CD4-positive, alpha-beta memory T cell (primary cell): Measurements from ENCODE around the gene PCMT1. TPM values are rescaled to one million over a fixed set of nuclear protein-coding genes. Genes with fewer than 3 reads are reported as not detected.

ENCODE experiments used
- CTCF ChIA-PET: fragments of 350-600 bp; sonication (Branson Sonifier 250); formaldehyde crosslinking; loops from one replicate; lab custom pipeline; 2021; ENCODE audit warnings: inconsistent platforms; ENCODE audit not compliant: partially characterized antibody; lab: Charles Lee
- POLR2A ChIA-PET: fragments of 350-600 bp; sonication (Branson Sonifier 250); formaldehyde crosslinking; loops from one replicate; lab custom pipeline; 2021; ENCODE audit not compliant: partially characterized antibody; lab: Charles Lee
- DNase-seq, 5 donors: peaks; one replicate each; pipeline versions ENCODE4 v3.0.0 to v3.0.0-alpha.2; 2020 to 2022; ENCODE audit warnings: mixed read lengths in 1 of 5
- H3K27ac ChIP-seq: one replicate; pipeline ENCODE4 v1.7.0; 2013; ENCODE audit warnings: low read depth, low read length
- H3K27me3 ChIP-seq: 2 replicates; pipeline ENCODE4 v1.7.0; 2013; ENCODE audit warnings: mild to moderate bottlenecking, low read length, moderate library complexity; ENCODE audit not compliant: insufficient read depth
- H3K36me3 ChIP-seq: 2 replicates; pipeline ENCODE4 v1.7.0; 2013; ENCODE audit warnings: mild to moderate bottlenecking, low read length, moderate library complexity; ENCODE audit not compliant: insufficient read depth
- H3K4me1 ChIP-seq: 2 replicates; pipeline ENCODE4 v1.7.0; 2013; ENCODE audit warnings: mild to moderate bottlenecking, low read length, moderate library complexity; ENCODE audit not compliant: insufficient read depth
- H3K4me3 ChIP-seq, 2 donors: one replicate each; pipeline ENCODE4 v1.7.0; 2013; ENCODE audit warnings: low read length in 2 of 2, mild to moderate bottlenecking in 1 of 2
- H3K9me3 ChIP-seq, 2 donors: one replicate each; pipeline ENCODE4 v1.7.0; 2013; ENCODE audit warnings: low read length in 2 of 2, control low read depth in 1 of 2; ENCODE audit not compliant: control insufficient read depth in 1 of 2
- H3K27ac Mint-ChIP-seq, 7 donors: one replicate each; pipeline ENCODE4 v1.8.0; 2020 to 2021; ENCODE audit warnings: mixed read lengths in 7 of 7, mild to moderate bottlenecking in 6 of 7, inconsistent platforms in 3 of 7, moderate library complexity in 3 of 7
- H3K27me3 Mint-ChIP-seq, 2 donors: one replicate each; pipeline ENCODE4 v1.8.0; 2020 to 2021; ENCODE audit warnings: mixed read lengths in 2 of 2
- H3K36me3 Mint-ChIP-seq, 2 donors: one replicate each; pipeline ENCODE4 v1.8.0; 2020 to 2021; ENCODE audit warnings: mixed read lengths in 2 of 2, inconsistent platforms in 1 of 2, mild to moderate bottlenecking in 1 of 2
- H3K4me1 Mint-ChIP-seq, 4 donors: one replicate each; pipeline ENCODE4 v1.8.0; 2020 to 2021; ENCODE audit warnings: mixed read lengths in 4 of 4, mild to moderate bottlenecking in 1 of 4
- H3K4me3 Mint-ChIP-seq, 8 donors: one replicate each; pipeline ENCODE4 v1.8.0; 2020 to 2021; ENCODE audit warnings: mixed read lengths in 8 of 8, mild to moderate bottlenecking in 7 of 8, moderate library complexity in 6 of 8, inconsistent platforms in 3 of 8
- H3K9me3 Mint-ChIP-seq, 8 donors: one replicate each; pipeline ENCODE4 v1.8.0; 2020 to 2021; ENCODE audit warnings: mixed read lengths in 8 of 8, mild to moderate bottlenecking in 5 of 8, inconsistent platforms in 3 of 8, moderate library complexity in 1 of 8
- intact Hi-C: fragments of 100-400 bp; cut with micrococcal nuclease; formaldehyde crosslinking; loops from one replicate; pipeline ENCODE4 v1.15.1; 2023
- polyA plus RNA-seq, 2 donors: library from polyadenylated mRNA; unstranded; fragments of 300-500 nt; fragmentation: Illumina TruSeq; gene quantifications; one replicate each; pipeline ENCODE4 v1.2.3, GENCODE V29; 2021
- total RNA-seq, 2 experiments: library from RNA; stranded (reverse); gene quantifications; one replicate each; pipeline ENCODE4 v1.2.3, GENCODE V29; 2021

Gene PCMT1
- total and polyA plus RNA-seq, 4 experiments from 2014 or later = 50.8 to 196 (median 100) TPM

DNA sequence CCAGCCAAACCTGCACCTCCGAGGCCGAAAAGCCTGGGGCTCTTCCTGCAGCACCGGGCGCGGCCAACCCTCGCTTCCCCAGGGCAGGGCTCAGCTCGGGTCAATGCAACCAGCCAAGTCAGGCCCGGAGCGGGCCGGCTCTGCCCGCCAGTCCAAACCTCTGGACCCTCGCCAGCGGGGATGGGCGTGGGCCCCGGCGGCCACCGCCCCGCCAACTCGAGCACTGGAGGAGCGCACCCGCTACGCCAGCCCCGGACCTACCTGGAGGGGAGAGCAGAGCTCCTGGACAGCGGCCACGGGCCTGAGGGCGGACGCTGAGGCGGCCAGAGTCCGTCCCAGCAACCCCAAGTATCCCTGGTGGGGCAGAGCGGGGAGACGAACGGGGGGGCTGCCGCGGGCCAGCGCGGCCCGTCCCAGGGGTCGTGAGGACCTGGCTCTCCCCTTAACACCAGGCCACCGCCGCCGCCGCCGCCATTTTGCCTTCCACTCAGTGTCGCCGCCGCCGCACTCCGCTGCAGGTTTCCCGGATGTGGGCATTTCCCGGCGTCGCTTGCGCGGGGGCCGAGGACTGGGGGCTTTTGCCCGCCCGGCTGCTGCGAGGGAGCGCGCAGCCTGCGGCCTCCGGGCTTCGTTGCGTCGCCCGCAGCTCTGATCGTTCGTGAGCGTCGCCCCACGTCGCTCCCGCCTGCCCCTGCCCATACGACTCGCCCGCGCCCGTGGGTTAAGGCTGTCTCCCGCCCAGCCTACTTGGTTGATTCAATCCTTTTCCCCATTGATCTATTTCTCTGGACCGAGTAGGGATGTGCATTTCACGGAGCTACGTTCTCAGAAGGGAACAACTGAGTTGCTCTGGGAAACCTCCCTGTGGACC is 31.7 kb upstream of the PCMT1 start, which contains the start of gene LATS1:
LATS1 (minus strand) TSS at position 514 of the 871 bp plus-strand sequence. CDS start 15,975 bp downstream, outside the sequence.
- Histone ChIP-seq H3K27me3 (no peaks in the 10 kb centered on the region), H3K27ac (peak within 1 kb of the TSS; percentile 94), H3K36me3 (no peaks in the 10 kb centered on the region), H3K4me1 (peaks cover 43% of the 10 kb centered on the region), H3K9me3 (no peaks in the 10 kb centered on the region), H3K4me3 (peak within 1 kb of the TSS; percentile 82 to 95)
- ChIA-PET POLR2A (interaction anchor here (0.6 to 4.4 kb wide), 29 partner anchors 8 to 394 kb away, joined by 3 to 82 read pairs (median 4); partner anchors contain the start of genes GINM1, KATNA1, NUP43 and PCMT1), CTCF (interaction anchor here (0.9 to 1.8 kb wide), 3 partner anchors 27 to 172 kb away, joined by 3 to 4 read pairs (median 4); partner anchors contain the start of gene PPIL4)
- intact Hi-C loops = loop anchor here (1.0 to 2.0 kb wide), 5 partner anchors 28 to 208 kb away; partner anchors contain the start of genes KATNA1 and NUP43
- peaks cover 26 to 54% (median 39%) of the 10 kb centered on the region in 4 donors for H3K4me1 Mint-ChIP-seq
- no peaks in the 10 kb centered on the region for H3K27me3 Mint-ChIP-seq
- peaks cover 0 to 18% of the 10 kb centered on the region in 2 donors for H3K36me3 Mint-ChIP-seq
- H3K9me3 Mint-ChIP-seq = no peaks in the 10 kb centered on the region
- peak within 1 kb of the TSS; percentile 95 to 99 (median 97) for H3K27ac Mint-ChIP-seq
- peak; percentile 90 to 93 (median 91) for DNase-seq
- H3K4me3 Mint-ChIP-seq = peak within 1 kb of the TSS; percentile 89 to 98 (median 94)

DNA sequence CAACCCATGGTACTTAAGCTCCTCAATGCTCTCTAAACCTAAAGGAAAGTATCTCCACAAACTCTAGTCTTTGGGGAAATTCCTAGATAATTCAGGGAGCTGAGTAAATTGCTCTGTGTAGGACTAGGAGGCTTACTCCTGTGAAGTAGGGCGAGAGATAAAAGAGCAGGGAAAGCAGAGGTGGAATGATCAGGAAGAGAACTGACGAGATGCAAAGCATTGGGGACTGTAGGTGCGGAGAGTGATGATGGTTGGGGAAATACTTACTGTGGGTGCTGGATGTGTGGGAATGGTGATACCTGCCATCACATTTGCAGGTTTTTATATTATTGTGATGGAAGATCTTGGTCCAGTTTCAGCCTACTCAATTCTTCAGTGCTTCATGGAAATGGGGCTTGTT is 30.0 kb upstream of the PCMT1 start:
- H3K4me3 ChIP-seq = no peak overlapping the region
- no peaks in the 10 kb centered on the region for H3K27me3 Mint-ChIP-seq
- DNase-seq = no peak
- CTCF ChIA-PET = no interaction called here
- H3K9me3 Mint-ChIP-seq = no peaks in the 10 kb centered on the region
- H3K36me3 Mint-ChIP-seq = peaks cover 4 to 19% of the 10 kb centered on the region in 2 donors
- peaks cover 24 to 42% (median 34%) of the 10 kb centered on the region in 4 donors for H3K4me1 Mint-ChIP-seq
- peak overlapping the region in 7 of 8 donors; percentile 30 to 78 (median 40) for H3K4me3 Mint-ChIP-seq
- peaks cover 36% of the 10 kb centered on the region for H3K4me1 ChIP-seq
- H3K36me3 ChIP-seq = no peaks in the 10 kb centered on the region
- no peak overlapping the region for H3K27ac ChIP-seq
- no peaks in the 10 kb centered on the region for H3K27me3 ChIP-seq
- POLR2A ChIA-PET = interaction anchor here (4.4 kb wide), 1 partner anchor 28 kb away, joined by 82 read pairs; the partner anchor contains the start of genes NUP43 and PCMT1
- H3K27ac Mint-ChIP-seq = peak overlapping the region; percentile 29 to 97 (median 47)
- intact Hi-C loops = loop anchor here (2.0 kb wide), 1 partner anchor 71 kb away; the partner anchor contains the start of gene KATNA1
- H3K9me3 ChIP-seq = no peaks in the 10 kb centered on the region

DNA sequence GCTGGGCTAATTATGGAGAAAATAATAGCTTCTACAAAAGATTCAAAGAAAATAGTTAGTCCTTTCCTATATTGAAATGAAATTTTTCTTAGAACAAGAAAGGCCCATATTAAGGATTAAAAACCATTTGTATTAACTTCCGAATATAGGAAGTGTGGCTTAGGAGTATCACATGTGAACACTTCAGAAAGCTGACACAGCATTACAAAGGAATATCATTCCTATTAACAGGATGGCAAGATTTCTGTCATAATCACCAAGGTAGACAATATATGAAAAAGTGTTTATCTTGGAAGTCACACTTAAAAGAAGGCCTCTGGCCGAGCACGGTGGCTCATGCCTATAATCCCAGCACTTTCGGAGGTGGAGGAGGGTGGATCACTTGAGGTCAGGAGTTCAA is 26.3 kb upstream of the PCMT1 start:
- no peak overlapping the region for H3K27ac Mint-ChIP-seq
- H3K4me1 Mint-ChIP-seq = peaks cover 11 to 22% (median 14%) of the 10 kb centered on the region in 4 donors
- H3K27me3 Mint-ChIP-seq = no peaks in the 10 kb centered on the region
- H3K36me3 Mint-ChIP-seq = peaks cover 14 to 25% of the 10 kb centered on the region in 2 donors
- Histone ChIP-seq H3K9me3 (no peaks in the 10 kb centered on the region), H3K36me3 (peaks cover 16% of the 10 kb centered on the region), H3K4me3 (no peak overlapping the region), H3K4me1 (peaks cover 17% of the 10 kb centered on the region), H3K27me3 (no peaks in the 10 kb centered on the region), H3K27ac (no peak overlapping the region)
- H3K9me3 Mint-ChIP-seq = no peaks in the 10 kb centered on the region
- ChIA-PET CTCF (interaction anchor here (0.7 to 1.5 kb wide), 6 partner anchors 22 to 114 kb away, joined by 3 to 5 read pairs (median 4); no protein-coding TSS in a partner anchor), POLR2A (no interaction called here)
- no peak overlapping the region for H3K4me3 Mint-ChIP-seq
- no peak for DNase-seq
- intact Hi-C loops = loop anchor here (1.0 kb wide), 1 partner anchor 142 kb away; no protein-coding TSS in a partner anchor

DNA sequence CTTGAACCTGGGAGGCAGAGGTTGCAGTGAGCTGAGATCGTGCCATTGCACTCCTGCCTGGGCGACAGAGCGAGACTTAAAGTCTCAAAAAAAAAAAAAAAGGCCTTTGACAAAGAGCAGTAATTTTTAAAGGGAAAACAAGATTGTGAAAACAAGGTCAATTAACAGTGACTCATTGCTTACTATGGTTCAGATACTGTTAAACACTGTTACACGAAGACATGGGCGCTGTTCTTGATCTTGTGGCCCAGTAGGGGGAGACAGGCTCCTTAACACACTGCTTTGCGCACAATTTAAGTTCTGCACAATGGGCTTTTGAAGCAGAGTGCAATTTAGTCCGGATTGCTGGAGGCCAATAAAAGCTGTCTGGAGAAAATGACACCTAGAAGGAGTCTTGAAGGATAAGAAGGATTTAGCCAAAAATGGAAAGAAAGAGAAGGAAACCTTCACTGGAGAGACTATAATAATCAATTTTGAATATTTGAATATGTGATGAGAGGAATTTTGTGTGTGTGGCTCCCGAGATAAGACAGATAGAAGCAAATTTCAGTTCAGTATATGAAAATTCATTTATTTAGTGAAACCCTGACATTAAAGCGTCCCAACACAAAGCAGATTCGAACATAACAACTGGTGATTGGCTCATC is 25.6 kb upstream of the PCMT1 start:
- H3K27me3 ChIP-seq = no peaks in the 10 kb centered on the region
- peaks cover 19% of the 10 kb centered on the region for H3K4me1 ChIP-seq
- Mint-ChIP-seq H3K36me3 (peaks cover 14 to 28% of the 10 kb centered on the region in 2 donors), H3K27ac (peak overlapping the region in 3 of 7 donors; percentile 8 to 52 (median 13)), H3K27me3 (no peaks in the 10 kb centered on the region), H3K9me3 (no peaks in the 10 kb centered on the region), H3K4me3 (no peak overlapping the region), H3K4me1 (peaks cover 15 to 22% (median 15%) of the 10 kb centered on the region in 4 donors)
- intact Hi-C loops = loop anchor here (1.0 kb wide), 2 partner anchors 110 to 141 kb away; no protein-coding TSS in a partner anchor
- H3K36me3 ChIP-seq = peaks cover 16% of the 10 kb centered on the region
- H3K27ac ChIP-seq = no peak overlapping the region
- H3K4me3 ChIP-seq = no peak overlapping the region
- ChIA-PET POLR2A (no interaction called here), CTCF (interaction anchor here (0.7 to 2.0 kb wide), 8 partner anchors 21 to 115 kb away, joined by 3 to 6 read pairs (median 4); partner anchors contain the start of gene PCMT1)
- H3K9me3 ChIP-seq = no peaks in the 10 kb centered on the region
- DNase-seq = peak; percentile 34 to 54 (median 42)

DNA sequence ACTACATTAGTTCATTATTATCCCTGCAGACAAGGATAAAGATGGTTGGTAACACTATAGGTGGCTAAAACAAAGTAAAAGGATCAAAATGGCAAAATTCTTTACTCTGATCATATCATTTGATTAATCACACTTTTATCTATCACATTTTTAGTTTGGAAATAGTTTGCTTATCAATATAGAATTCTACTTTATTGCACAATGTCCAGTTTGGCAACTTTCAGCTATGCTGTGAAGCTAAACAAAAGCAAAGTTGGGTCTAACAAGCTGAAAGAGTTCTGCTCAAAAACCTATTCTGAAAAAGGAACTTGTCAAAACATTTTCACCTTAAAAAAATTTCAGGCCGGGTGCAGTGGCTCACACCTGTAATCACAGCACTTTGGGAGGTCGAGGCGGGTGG is 23.8 kb upstream of the PCMT1 start:
- no peaks in the 10 kb centered on the region for H3K27me3 ChIP-seq
- ChIA-PET POLR2A (interaction anchor here (1.1 kb wide), 1 partner anchor 8 kb away, joined by 3 read pairs; no protein-coding TSS in a partner anchor), CTCF (interaction anchor here (2.0 kb wide), 1 partner anchor 24 kb away, joined by 6 read pairs; the partner anchor contains the start of gene PCMT1)
- DNase-seq = no peak
- no peak overlapping the region for H3K4me3 ChIP-seq
- peaks cover 32% of the 10 kb centered on the region for H3K36me3 ChIP-seq
- intact Hi-C loops = no loop called here
- Mint-ChIP-seq H3K27ac (no peak overlapping the region), H3K9me3 (no peaks in the 10 kb centered on the region), H3K4me3 (no peak overlapping the region), H3K27me3 (no peaks in the 10 kb centered on the region), H3K4me1 (peaks cover 10 to 17% (median 14%) of the 10 kb centered on the region in 4 donors), H3K36me3 (peaks cover 18 to 44% of the 10 kb centered on the region in 2 donors)
- H3K9me3 ChIP-seq = no peaks in the 10 kb centered on the region
- H3K4me1 ChIP-seq = peaks cover 19% of the 10 kb centered on the region
- no peak overlapping the region for H3K27ac ChIP-seq

DNA sequence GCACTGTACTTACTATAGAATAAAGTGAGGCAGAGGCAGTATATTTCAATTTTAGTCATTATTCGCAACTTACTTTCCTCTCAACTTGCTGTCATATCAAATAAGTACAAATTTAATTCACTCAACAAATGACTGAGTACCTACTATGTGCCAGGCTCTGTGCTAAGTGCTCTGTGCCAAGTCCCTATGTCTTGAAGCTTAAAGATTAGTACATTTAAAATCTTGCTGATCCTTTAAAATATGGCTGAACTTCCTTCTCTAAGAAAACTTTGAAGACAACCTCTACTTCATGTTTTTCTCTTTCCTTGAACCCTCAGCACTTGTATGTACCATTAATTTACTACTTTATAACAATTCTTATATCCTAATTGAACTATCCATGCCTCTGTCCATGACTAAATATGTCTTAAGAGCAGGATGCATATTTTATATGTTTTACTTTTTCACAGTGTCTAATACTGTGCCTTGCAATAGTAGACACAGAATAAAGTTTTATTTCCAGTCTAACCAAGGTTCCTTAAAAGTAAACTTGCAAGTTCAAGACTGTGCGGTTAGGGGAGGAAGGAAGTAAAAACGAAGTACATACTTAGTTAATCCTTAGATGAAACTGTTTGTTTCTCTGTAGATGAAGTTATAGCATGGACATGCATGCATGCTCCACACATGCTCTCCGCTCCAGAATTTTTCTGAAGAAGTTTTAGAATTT is 21.6 kb upstream of the PCMT1 start:
- Mint-ChIP-seq H3K27ac (peak overlapping the region in 5 of 7 donors; percentile 32 to 90 (median 83)), H3K4me1 (peaks cover 10 to 17% (median 14%) of the 10 kb centered on the region in 4 donors), H3K27me3 (no peaks in the 10 kb centered on the region), H3K9me3 (no peaks in the 10 kb centered on the region), H3K4me3 (peak overlapping the region in 5 of 8 donors; percentile 15 to 72 (median 57)), H3K36me3 (peaks cover 18 to 51% of the 10 kb centered on the region in 2 donors)
- Histone ChIP-seq H3K4me1 (peaks cover 19% of the 10 kb centered on the region), H3K36me3 (peaks cover 38% of the 10 kb centered on the region), H3K27me3 (no peaks in the 10 kb centered on the region), H3K9me3 (no peaks in the 10 kb centered on the region), H3K4me3 (no peak overlapping the region), H3K27ac (no peak overlapping the region)
- ChIA-PET CTCF (no interaction called here), POLR2A (interaction anchor here (0.6 kb wide), 1 partner anchor 11 kb away, joined by 3 read pairs; no protein-coding TSS in a partner anchor)
- intact Hi-C loops = no loop called here
- DNase-seq = no peak
